MCF 10A (cell line): ENCODE measurements around the gene SUMF2. TPM values are rescaled to one million over a fixed set of nuclear protein-coding genes. Genes with fewer than 3 reads are reported as not detected.
"Not testable (repeated sequence)": the region's sequence is repeated elsewhere in the genome, so short reads cannot be mapped to it uniquely, and the experiment has no call there.

ENCODE experiments used
- BruUV-seq: library from RNA; stranded (reverse); fragments of 400-500 nt; replicated peaks from 2 replicates; lab custom pipeline; 2021; lab: Mats Ljungman, UMichigan
- CTCF ChIA-PET: fragments of 300-600 bp; sonication (Branson Sonifier 250); formaldehyde crosslinking; extraction: SDS; loops from one replicate; lab custom pipeline; 2021; ENCODE audit warnings: antibody characterized with exemption, inconsistent platforms; lab: Yijun Ruan, JAX
- POLR2A ChIA-PET: fragments of 300-600, 350-650 bp; sonication (Branson Sonifier 250); formaldehyde crosslinking; extraction: SDS; loops from one replicate; lab custom pipeline; 2020; ENCODE audit warnings: antibody characterized with exemption, inconsistent platforms; lab: Yijun Ruan, JAX
- DNase-seq: peaks from one replicate; pipeline ENCODE4 v3.0.0-alpha.2; 2018; ENCODE audit not compliant: unreplicated experiment
- H3K27ac Mint-ChIP-seq: one replicate; pipeline ENCODE4 v1.8.0; 2022; ENCODE audit warnings: mild to moderate bottlenecking, low read depth, mixed read lengths; ENCODE audit not compliant: unreplicated experiment
- H3K27me3 Mint-ChIP-seq: one replicate; pipeline ENCODE4 v1.8.0; 2022; ENCODE audit warnings: mixed read lengths; ENCODE audit not compliant: insufficient read depth, unreplicated experiment
- H3K36me3 Mint-ChIP-seq: one replicate; pipeline ENCODE4 v1.8.0; 2022; ENCODE audit warnings: mild to moderate bottlenecking, moderate library complexity, mixed read lengths; ENCODE audit not compliant: insufficient read depth, unreplicated experiment
- H3K4me1 Mint-ChIP-seq: one replicate; pipeline ENCODE4 v1.8.0; 2022; ENCODE audit warnings: mixed read lengths; ENCODE audit not compliant: insufficient read depth, unreplicated experiment
- H3K4me3 Mint-ChIP-seq: one replicate; pipeline ENCODE4 v1.8.0; 2022; ENCODE audit warnings: mild to moderate bottlenecking, moderate library complexity, mixed read lengths; ENCODE audit not compliant: unreplicated experiment
- H3K9me3 Mint-ChIP-seq: one replicate; pipeline ENCODE4 v1.8.0; 2022; ENCODE audit warnings: mixed read lengths; ENCODE audit not compliant: unreplicated experiment
- intact Hi-C: fragments of 100-400 bp; cut with micrococcal nuclease; formaldehyde crosslinking; loops from 2 replicates; pipeline ENCODE4 v1.14.1; 2022
- total RNA-seq: library from RNA; stranded (reverse); gene quantifications from 2 replicates; pipeline ENCODE4 v1.2.3, GENCODE V29; 2022
- TF ChIP-seq, protein P1 (sequence below): fragments of 200-600 bp; IDR thresholded peaks from one replicate; pipeline ENCODE4 v1.8.0; 2022; ENCODE audit warnings: antibody characterized with exemption, mild to moderate bottlenecking; ENCODE audit not compliant: unreplicated experiment

Gene SUMF2
- total RNA-seq, 1 experiment from 2014 or later, result 159 TPM

DNA sequence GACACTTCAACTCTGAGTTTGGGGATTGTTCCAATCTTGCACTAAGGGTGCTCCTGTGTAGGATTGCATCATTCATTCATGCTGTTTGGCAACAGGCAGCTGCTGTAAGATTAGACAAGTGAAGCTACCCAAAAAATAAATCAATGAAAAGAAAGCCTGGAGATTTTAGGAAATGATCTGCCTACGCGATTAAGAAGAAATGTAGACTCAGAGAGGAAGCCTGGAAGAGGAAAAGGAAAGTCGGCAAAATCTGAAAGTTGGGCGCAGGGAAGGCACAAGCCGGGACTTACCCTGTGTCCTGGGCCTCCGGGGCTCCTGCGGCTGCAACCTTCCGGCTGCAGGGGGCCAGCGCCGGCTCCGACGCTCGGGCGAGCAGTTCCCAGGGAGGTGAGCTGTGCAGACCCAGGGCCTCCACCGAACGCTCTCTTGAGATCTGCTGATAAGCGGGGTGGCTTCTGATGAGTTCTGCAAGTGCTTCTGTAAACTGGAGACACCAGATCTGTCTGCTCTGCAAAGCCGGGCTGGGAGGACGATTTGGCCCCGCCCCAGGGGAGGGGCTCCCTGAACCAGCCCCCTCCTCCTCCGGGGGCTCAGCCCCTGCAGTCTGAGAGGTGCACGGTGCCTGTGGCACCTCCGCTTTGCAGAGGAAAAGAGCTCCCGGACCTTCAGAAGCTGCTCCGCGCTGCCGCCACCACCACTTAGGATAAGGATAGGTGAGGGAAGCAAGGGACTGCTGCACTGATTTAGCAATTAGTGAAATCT lies 30.2 kb upstream of the SUMF2 start:
- TSS peak; percentile 57 for BruUV-seq
- ChIA-PET CTCF (interaction anchor here (0.6 to 1.2 kb wide), 8 partner anchors 16 to 328 kb away, joined by 3 to 7 read pairs (median 4); no protein-coding TSS in a partner anchor), POLR2A (interaction anchor here (0.7 to 4.3 kb wide), 13 partner anchors 9 to 501 kb away, joined by 3 to 41 read pairs (median 4); partner anchors contain the start of genes CCT6A, PSPH and SUMF2)
- peaks cover 46% of the 10 kb centered on the region for H3K36me3 Mint-ChIP-seq
- peak overlapping the region; percentile 71 for H3K4me3 Mint-ChIP-seq
- H3K27me3 Mint-ChIP-seq, result no peaks in the 10 kb centered on the region
- no peaks in the 10 kb centered on the region for H3K9me3 Mint-ChIP-seq
- intact Hi-C loops, result loop anchor here (1.0 kb wide), 1 partner anchor 17 kb away; the partner anchor contains the start of genes CCT6A and PSPH
- H3K27ac Mint-ChIP-seq, result peak overlapping the region; percentile 4
- peaks cover 8% of the 10 kb centered on the region for H3K4me1 Mint-ChIP-seq
- TF ChIP-seq, protein P1, sequence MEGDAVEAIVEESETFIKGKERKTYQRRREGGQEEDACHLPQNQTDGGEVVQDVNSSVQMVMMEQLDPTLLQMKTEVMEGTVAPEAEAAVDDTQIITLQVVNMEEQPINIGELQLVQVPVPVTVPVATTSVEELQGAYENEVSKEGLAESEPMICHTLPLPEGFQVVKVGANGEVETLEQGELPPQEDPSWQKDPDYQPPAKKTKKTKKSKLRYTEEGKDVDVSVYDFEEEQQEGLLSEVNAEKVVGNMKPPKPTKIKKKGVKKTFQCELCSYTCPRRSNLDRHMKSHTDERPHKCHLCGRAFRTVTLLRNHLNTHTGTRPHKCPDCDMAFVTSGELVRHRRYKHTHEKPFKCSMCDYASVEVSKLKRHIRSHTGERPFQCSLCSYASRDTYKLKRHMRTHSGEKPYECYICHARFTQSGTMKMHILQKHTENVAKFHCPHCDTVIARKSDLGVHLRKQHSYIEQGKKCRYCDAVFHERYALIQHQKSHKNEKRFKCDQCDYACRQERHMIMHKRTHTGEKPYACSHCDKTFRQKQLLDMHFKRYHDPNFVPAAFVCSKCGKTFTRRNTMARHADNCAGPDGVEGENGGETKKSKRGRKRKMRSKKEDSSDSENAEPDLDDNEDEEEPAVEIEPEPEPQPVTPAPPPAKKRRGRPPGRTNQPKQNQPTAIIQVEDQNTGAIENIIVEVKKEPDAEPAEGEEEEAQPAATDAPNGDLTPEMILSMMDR, result peak; percentile 37
- DNase-seq, result peak; percentile 85

DNA sequence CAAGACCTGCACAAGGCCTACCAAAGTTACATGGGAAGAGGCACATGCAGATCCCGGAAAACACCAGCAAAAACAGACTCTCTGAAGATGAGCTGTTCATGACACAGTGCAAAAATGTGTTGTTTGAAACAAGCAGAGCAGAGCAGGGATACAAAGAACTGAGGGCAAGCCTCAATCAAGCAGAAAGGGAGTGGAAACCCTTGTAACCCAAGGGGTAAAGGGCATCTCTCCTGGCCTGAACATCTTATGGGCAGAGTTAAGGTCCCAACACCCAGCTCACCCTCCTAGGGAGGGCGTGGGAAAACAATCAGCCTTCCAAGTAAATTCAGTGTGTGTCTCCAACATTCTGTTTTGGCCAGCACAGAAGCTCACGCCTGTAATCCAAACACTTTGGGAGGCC lies 23.4 kb upstream of the SUMF2 start:
- ChIA-PET POLR2A (no interaction called here), CTCF (interaction anchor here (0.6 to 1.0 kb wide), 2 partner anchors 10 to 36 kb away, joined by 3 to 8 read pairs; partner anchors contain the start of genes CCT6A and PSPH)
- no peaks in the 10 kb centered on the region for H3K27me3 Mint-ChIP-seq
- no peaks in the 10 kb centered on the region for H3K9me3 Mint-ChIP-seq
- peak overlapping the region; percentile 54 for H3K27ac Mint-ChIP-seq
- no peak for DNase-seq
- peaks cover 5% of the 10 kb centered on the region for H3K4me1 Mint-ChIP-seq
- TF ChIP-seq, protein P1, result no peak
- no peak overlapping the region for H3K4me3 Mint-ChIP-seq
- BruUV-seq, result no TSS peak
- H3K36me3 Mint-ChIP-seq, result peaks cover 46% of the 10 kb centered on the region
- intact Hi-C loops, result no loop called here

DNA sequence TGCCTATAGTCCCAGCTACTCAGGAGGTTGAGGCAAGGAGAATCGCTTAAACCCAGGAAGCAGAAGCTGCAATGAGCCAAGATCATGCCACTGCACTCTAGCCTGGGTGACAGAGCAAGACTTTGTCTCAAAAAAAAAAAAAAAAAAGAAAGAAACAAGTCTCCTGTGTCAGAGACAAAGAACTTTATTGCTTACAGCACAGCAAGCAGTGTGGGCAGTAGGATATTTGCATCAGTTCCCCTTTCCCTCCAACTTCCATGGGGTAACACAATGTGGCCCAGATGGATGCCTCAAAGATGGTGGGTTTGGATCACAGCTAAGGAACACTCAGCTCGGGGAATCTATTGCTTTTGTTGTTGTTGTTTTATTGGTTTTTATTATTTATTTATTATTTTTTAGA lies 18.3 kb upstream of the SUMF2 start:
- intact Hi-C loops, H3K27ac Mint-ChIP-seq, BruUV-seq, H3K4me3 Mint-ChIP-seq, H3K9me3 Mint-ChIP-seq, H3K27me3 Mint-ChIP-seq, DNase-seq: not testable (repeated sequence)
- H3K4me1 Mint-ChIP-seq, result peaks cover 10% of the 10 kb centered on the region
- H3K36me3 Mint-ChIP-seq, result peaks cover 33% of the 10 kb centered on the region
- ChIA-PET CTCF (interaction anchor here (0.6 kb wide), 1 partner anchor 23 kb away, joined by 3 read pairs; no protein-coding TSS in a partner anchor), POLR2A (interaction anchor here (1.1 kb wide), 1 partner anchor 36 kb away, joined by 4 read pairs; no protein-coding TSS in a partner anchor)

DNA sequence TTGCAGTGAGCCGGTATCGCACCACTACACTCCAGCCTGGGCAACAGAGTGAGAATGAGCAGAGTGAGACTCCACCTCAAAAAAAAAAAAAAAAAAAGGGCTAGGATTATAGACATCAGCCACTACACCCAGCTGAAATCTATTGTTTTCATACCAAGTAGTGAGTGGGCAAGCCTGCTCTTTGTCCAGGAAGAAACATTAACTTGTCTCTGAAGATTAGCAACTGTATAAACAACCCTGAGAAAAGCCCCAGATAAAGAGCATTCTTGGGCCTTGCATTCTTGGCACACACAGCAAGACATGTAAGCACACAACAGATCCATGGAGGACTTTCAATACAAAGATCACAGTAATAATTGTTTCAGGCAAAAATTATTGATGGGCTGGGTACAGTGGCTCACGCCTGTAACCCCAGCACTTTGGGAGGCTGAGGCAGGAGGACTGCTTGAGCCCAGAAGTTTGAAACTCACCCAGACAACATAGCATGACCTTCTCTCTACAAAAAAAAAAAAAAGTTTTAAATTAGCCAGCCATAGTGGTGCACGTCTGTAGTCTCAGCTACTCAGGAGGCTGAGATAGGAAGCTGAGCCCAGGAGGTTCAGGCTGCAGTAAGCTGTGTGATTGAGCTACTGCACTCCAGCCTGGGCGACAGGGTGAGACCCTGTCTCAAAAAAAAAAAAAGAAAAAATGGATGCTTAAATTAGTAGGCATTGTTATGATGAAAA lies 17.2 kb upstream of the SUMF2 start:
- Mint-ChIP-seq H3K27me3 (no peaks in the 10 kb centered on the region), H3K27ac (peak overlapping the region; percentile 70), H3K4me3 (no peak overlapping the region), H3K9me3 (no peaks in the 10 kb centered on the region), H3K4me1 (peaks cover 10% of the 10 kb centered on the region), H3K36me3 (peaks cover 22% of the 10 kb centered on the region)
- POLR2A ChIA-PET, result interaction anchor here (0.8 kb wide), 1 partner anchor 20 kb away, joined by 3 read pairs; no protein-coding TSS in a partner anchor
- TF ChIP-seq, protein P1, result no peak
- no peak for DNase-seq
- intact Hi-C loops, result no loop called here
- CTCF ChIA-PET, result interaction anchor here (0.5 to 0.6 kb wide), 2 partner anchors 53 to 603 kb away, joined by 3 to 4 read pairs; no protein-coding TSS in a partner anchor
- BruUV-seq, result no TSS peak

DNA sequence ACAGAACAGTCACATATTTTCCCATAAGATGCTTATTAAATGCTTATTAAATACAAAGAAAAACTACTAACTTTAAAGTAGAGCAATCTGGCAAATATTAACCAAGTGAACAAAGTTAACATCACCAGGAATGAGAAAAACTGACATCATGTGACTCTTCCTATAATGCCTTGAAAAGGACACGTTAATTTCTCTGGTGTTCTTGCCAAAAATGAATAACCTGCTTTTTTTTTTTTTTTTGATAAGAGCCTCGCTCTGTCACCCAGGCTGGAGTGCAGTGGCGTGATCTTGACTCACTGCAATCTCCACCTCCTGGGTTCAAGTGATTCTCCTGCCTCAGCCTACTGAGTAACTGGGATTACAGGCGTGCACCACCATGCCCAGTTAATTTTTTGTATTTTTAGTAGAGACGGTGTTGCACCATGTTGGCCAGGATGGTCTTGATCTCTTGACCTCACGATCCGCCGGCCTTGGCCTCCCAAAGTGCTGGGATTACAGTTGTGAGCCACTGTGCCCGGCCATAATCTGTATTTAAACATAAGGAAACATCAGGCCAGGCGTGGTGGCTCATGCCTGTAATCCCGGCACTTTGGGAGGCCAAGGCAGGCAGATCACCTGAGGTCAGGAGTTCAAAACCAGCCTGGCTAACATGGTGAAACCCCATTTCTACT lies 16.5 kb upstream of the SUMF2 start:
- H3K27me3 Mint-ChIP-seq, CTCF ChIA-PET, H3K9me3 Mint-ChIP-seq, POLR2A ChIA-PET, DNase-seq, BruUV-seq, H3K4me3 Mint-ChIP-seq, H3K27ac Mint-ChIP-seq, intact Hi-C loops: not testable (repeated sequence)
- H3K4me1 Mint-ChIP-seq, result peaks cover 10% of the 10 kb centered on the region
- H3K36me3 Mint-ChIP-seq, result peaks cover 22% of the 10 kb centered on the region
